Activated T-cell treated with anti-CD3 and anti-CD28 coated beads, Interleukin-2, amount 50 U/mL, for 24 hours (primary cell): ENCODE measurements around the gene RPL39.
A peak's percentile ranks its signal among the peaks of the same experiment; 100 is the strongest.
"Not testable (repeated sequence)": the region's sequence is repeated elsewhere in the genome, so short reads cannot be mapped to it uniquely, and the experiment has no call there.

Source experiments
- DNase-seq: peaks from one replicate; pipeline ENCODE4 v3.0.0-alpha.2; 2020
- H3K27ac Mint-ChIP-seq: 2 replicates; pipeline ENCODE4 v1.8.0; 2020; ENCODE audit warnings: mild to moderate bottlenecking, mixed read lengths
- H3K27me3 Mint-ChIP-seq: 2 replicates; pipeline ENCODE4 v1.8.0; 2020; ENCODE audit warnings: mixed read lengths
- H3K36me3 Mint-ChIP-seq: 2 replicates; pipeline ENCODE4 v1.8.0; 2020; ENCODE audit warnings: low read depth, mixed read lengths
- H3K4me1 Mint-ChIP-seq: 2 replicates; pipeline ENCODE4 v1.8.0; 2020; ENCODE audit warnings: low read depth, mixed read lengths
- H3K4me3 Mint-ChIP-seq: 2 replicates; pipeline ENCODE4 v1.8.0; 2020; ENCODE audit warnings: mild to moderate bottlenecking, moderate library complexity, mixed read lengths
- H3K9me3 Mint-ChIP-seq: 2 replicates; pipeline ENCODE4 v1.8.0; 2020; ENCODE audit warnings: mixed read lengths

The RPL39 gene

DNA sequence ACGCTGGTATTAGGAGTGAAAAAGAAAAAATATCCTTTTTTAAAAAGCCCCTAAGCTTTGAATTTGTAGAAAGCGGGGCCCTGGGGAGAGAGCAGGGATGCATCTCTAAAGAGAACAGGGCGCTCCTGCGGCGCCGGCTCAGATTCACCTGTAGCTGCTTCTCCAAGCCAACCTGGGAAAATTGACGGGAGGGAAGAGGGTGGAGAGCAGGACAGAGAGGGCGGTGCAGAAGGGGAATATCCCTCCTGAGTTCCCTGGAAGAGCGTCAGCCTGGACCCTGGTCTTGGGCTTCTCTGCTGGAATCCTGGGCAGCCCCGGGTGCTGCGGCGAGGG, 33.8 kb downstream of the RPL39 start:
- DNase-seq: no peak
- H3K9me3 Mint-ChIP-seq: no peaks in the 10 kb centered on the region
- H3K36me3 Mint-ChIP-seq: no peaks in the 10 kb centered on the region
- H3K27ac Mint-ChIP-seq: peak overlapping the region; percentile 26
- peaks cover 17% of the 10 kb centered on the region for H3K27me3 Mint-ChIP-seq
- H3K4me3 Mint-ChIP-seq: peak overlapping the region; percentile 67
- peaks cover 55% of the 10 kb centered on the region for H3K4me1 Mint-ChIP-seq

DNA sequence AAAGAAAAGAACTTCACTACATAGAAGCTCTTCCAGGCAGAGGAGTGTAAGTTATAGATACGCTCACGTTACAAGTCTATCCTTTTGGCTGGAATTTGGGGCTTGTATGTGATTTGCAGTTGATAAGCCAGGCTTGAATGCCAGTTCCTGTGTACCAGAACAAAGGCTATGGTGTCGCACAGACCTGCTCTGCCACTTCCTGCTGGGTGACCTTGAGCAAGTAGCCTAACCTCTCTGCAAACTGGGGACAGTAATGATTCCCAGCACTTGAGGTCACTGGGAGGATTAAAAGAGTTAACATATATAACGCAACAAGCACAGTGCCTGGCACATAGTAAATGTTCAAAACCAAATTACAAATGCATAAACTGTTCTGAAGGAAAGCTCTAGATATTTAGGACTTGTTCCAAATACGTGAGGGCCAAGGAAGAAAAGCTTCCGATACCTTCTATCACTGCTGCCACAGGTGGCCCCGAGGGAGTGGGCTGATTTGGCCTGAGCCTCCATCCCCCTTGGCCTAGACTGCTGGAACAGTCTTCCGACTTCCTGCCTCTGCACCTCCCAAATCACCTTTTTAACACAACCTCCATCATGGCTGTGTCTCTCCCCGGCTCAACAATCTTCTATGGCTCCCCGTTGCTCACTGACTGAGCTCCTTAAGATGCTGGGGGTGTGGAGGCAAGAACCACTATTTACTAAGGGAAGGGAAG, 34.3 kb downstream of the RPL39 start:
- Mint-ChIP-seq H3K4me3 (peak overlapping the region; percentile 67), H3K4me1 (peaks cover 54% of the 10 kb centered on the region), H3K27me3 (peaks cover 17% of the 10 kb centered on the region), H3K27ac (peak overlapping the region; percentile 93), H3K9me3 (no peaks in the 10 kb centered on the region), H3K36me3 (no peaks in the 10 kb centered on the region)
- no peak for DNase-seq

DNA sequence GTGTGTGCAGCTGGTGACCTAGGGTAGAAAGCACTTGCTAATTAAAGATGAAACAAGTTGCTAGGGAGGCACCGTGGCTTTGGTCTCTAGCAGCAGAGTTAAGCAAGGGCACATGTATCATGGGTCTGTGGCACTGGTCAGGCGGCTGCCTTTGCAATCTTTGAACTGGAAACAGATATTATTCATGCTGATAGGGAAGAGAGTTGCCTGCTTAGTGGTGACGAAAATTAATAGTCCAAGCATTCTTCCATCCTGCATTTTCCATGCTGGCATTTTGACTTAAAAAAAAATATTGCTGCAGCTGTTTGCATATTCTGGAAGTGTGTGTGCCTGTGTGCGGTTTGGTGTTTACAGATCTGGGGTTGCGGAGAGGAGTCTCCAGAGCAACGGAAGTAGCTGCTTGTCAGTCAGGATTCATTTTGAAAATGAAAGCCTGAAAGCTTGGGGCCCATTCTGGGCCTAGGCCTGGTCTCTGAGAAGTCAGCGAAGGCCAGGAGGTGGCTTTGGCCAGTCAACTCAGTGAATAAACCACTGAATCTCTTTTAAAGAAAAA, 35.4 kb downstream of the RPL39 start:
- DNase-seq: peak; percentile 61
- Mint-ChIP-seq H3K27ac (peak overlapping the region; percentile 93), H3K36me3 (no peaks in the 10 kb centered on the region), H3K9me3 (no peaks in the 10 kb centered on the region), H3K4me3 (peak overlapping the region; percentile 60), H3K4me1 (peaks cover 54% of the 10 kb centered on the region), H3K27me3 (peaks cover 17% of the 10 kb centered on the region)

DNA sequence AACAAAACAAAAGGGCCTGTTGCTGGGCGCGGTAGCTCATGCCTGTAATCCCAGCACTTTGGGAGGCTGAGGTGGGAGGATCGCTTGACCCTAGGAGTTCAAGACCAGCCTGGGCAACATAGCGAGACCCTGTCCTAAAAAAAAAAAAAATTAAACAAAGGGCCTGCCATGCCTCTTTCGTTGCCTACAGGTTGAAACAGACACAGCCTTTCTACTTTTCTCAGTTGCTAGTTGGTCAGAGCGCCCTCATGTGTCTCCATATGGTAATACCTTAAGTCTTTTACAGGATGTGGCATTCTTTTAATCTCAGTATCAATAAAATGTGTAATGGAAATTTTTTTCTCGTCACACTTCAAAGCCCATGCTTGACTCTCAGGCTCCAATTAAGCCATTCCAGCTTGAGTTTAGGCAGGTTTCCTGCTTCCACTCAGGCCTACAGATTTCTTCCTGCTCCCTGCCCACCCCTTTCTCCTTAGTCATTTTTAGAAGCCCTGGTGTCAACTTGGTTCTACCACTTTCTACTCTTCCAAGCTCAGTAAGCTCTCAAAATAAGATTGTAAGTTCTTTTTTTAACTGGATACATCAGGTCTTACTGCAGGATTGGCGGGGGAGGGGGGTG, 37.7 kb downstream of the RPL39 start:
- no peaks in the 10 kb centered on the region for H3K36me3 Mint-ChIP-seq
- peaks cover 48% of the 10 kb centered on the region for H3K4me1 Mint-ChIP-seq
- peaks cover 8% of the 10 kb centered on the region for H3K27me3 Mint-ChIP-seq
- no peaks in the 10 kb centered on the region for H3K9me3 Mint-ChIP-seq
- H3K4me3 Mint-ChIP-seq: peak overlapping the region; percentile 32
- H3K27ac Mint-ChIP-seq: peak overlapping the region; percentile 93
- no peak for DNase-seq

DNA sequence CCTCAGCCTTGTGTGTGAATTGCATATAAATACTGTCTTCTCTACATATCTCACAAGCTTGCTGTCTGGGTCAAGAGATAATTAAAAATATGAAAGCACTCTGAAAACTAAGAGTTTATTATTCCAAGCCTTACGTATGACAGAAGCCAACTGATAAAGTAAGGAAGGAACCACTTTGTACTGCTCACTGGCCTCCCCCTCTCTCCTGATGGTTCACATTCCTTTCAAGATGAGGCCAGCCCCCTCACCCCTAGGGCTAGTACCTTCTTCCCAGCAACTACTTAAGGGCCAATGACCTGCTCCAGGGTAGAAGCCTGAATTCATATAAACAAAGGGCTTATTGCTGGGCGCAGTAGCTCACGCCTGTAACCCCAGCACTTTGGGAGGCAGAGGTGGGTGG, 38.4 kb downstream of the RPL39 start:
- H3K9me3 Mint-ChIP-seq: no peaks in the 10 kb centered on the region
- H3K36me3 Mint-ChIP-seq: no peaks in the 10 kb centered on the region
- H3K4me3 Mint-ChIP-seq: no peak overlapping the region
- DNase-seq: no peak
- H3K4me1 Mint-ChIP-seq: peaks cover 48% of the 10 kb centered on the region
- H3K27ac Mint-ChIP-seq: peak overlapping the region; percentile 93
- H3K27me3 Mint-ChIP-seq: peaks cover 8% of the 10 kb centered on the region

DNA sequence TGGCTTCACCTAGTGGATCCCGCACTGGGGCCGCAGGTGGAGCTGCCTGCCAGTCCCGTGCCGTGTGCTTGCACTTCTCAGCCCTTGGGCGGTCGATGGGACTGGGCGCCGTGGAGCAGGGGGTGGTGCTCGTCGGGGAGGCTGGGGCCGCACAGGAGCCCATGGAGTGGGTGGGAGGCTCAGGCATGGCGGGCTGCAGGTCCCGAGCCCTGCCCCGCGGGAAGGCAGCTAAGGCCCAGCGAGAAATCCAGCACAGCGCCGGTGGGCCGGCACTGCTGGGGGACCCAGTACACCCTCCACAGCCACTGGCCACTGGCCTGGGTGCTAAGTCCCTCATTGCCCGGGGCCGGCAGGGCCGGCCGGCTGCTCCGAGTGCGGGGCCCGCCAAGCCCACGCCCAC, 40.7 kb downstream of the RPL39 start:
- not testable (repeated sequence) for H3K27me3 Mint-ChIP-seq, H3K36me3 Mint-ChIP-seq, H3K4me3 Mint-ChIP-seq, DNase-seq, H3K27ac Mint-ChIP-seq, H3K9me3 Mint-ChIP-seq
- peaks cover 26% of the 10 kb centered on the region for H3K4me1 Mint-ChIP-seq

DNA sequence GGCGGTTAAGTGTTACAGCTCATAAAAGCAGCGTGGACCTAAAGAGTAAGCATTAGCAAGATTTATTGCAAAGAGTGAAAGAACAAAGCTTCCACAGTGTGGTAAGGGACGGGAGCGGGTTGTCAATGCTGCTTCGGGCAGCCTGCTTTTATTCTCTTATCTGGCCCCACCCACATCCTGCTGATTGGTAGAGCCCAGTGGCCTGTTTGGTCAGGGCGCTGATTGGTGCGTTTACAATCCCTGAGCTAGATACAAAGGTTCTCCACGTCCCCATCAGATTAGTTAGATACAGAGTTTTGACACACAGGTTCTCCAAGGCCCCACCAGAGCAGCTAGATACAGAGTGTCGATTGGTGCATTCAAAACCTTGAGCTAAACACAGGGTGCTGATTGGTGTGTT, 41.3 kb downstream of the RPL39 start:
- not testable (repeated sequence) for H3K4me3 Mint-ChIP-seq, H3K9me3 Mint-ChIP-seq, H3K36me3 Mint-ChIP-seq, DNase-seq, H3K27me3 Mint-ChIP-seq
- peaks cover 20% of the 10 kb centered on the region for H3K4me1 Mint-ChIP-seq
- H3K27ac Mint-ChIP-seq: peak overlapping the region; percentile 44

DNA sequence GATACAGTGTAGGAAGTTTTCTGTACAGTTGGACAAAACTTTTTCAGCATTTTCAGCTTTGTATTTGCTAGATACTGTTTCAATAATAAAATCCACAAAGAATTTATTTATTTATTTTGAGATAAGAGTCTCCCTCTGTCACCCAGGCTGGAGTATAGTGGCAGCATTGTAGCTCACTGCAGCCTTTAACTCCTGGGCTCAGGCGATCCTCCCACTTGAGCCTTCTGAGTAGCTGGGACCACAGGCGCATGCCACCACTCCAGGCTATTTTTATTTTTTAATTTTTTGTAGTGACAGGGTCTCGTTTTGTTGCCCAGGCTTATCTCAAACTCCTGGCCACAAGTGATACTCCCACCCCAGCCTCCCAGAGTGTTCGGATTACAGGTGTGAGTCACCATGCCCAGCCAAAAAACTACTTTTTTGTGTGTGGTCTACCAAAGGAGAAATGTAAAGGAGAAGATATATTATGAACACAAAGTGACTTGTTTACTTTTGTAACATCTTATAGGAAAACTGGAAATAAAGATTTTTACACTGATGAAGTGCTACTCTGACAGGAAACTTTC, 46.1 kb downstream of the RPL39 start:
- peaks cover 3% of the 10 kb centered on the region for H3K4me1 Mint-ChIP-seq
- no peak overlapping the region for H3K4me3 Mint-ChIP-seq
- no peak overlapping the region for H3K27ac Mint-ChIP-seq
- H3K9me3 Mint-ChIP-seq: no peaks in the 10 kb centered on the region
- no peaks in the 10 kb centered on the region for H3K27me3 Mint-ChIP-seq
- H3K36me3 Mint-ChIP-seq: no peaks in the 10 kb centered on the region
- DNase-seq: no peak

DNA sequence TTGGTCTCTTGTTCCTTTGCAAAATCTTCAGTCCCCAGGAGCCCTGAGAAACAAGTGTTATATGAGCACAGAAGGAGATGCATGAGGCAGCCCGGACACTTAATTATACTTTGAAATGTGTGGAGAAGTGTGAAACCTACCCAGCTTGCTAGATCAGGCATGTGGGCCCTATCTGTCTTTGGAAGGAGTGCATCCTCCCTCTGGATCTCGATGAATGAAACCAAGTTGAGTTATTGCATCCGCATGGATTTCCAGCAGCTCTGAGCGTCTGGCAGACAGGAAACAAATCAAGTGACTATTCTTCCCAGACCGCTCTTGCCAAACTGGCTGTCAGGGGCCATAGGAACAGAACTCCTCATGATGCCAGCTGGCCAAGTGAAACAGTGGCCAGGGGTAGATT, 52.7 kb downstream of the RPL39 start:
- no peaks in the 10 kb centered on the region for H3K27me3 Mint-ChIP-seq
- no peaks in the 10 kb centered on the region for H3K36me3 Mint-ChIP-seq
- no peak overlapping the region for H3K4me3 Mint-ChIP-seq
- DNase-seq: no peak
- no peaks in the 10 kb centered on the region for H3K4me1 Mint-ChIP-seq
- H3K27ac Mint-ChIP-seq: no peak overlapping the region
- no peaks in the 10 kb centered on the region for H3K9me3 Mint-ChIP-seq
